ENCODE measurements around the gene TPD52L1.

The TPD52L1 gene, protein sequence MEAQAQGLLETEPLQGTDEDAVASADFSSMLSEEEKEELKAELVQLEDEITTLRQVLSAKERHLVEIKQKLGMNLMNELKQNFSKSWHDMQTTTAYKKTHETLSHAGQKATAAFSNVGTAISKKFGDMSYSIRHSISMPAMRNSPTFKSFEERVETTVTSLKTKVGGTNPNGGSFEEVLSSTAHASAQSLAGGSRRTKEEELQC

DNA sequence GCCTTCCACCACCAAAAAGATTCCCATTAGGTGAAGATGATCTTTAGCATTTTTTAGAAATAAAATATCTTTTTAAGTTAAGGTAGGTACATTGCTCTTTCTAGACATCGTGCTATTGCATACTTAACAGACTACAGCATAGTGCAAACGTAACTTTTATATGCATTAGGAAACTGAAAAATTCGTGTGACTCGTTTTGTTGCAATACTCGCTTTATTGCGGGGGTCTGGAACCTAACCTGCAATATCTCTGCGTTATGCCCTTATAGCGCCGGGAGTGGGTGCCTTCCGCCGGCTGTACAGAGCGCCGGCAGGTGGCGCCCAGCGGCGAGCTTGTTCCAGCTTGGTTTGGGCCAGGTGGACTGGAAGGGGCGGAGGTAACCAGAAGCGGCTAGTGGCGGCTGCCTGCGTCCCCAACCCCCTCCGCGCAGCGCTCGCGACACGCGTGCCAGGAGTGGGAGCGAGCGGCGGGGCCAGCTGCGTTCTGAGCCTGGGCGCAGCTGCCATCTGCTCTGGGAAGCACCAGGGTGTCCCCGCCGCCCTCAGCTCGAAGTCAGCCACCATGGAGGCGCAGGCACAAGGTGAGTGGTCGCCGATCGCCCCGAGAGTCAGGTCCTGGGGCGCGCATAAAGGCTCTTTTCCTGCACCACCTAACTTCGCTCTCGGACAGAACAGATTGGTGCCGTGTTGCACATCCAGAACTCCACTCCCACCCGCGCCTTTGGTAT, at the start of gene TPD52L1:
TPD52L1 (plus strand) TSS at position 383 of the 727 bp plus-strand sequence; CDS start at position 562, 179 bp downstream.
- peak; percentile 63 for DNase-seq
- Mint-ChIP-seq H3K4me1 (peaks cover 8% of the 10 kb centered on the region), H3K9me3 (no peaks in the 10 kb centered on the region), H3K36me3 (ENCODE audit: low read depth) (no peaks in the 10 kb centered on the region), H3K27ac (no peak within 1 kb of the TSS), H3K4me3 (peak within 1 kb of the TSS; percentile 54), H3K27me3 (peaks cover 52% of the 10 kb centered on the region)
- ATAC-seq: peak; percentile 92

DNA sequence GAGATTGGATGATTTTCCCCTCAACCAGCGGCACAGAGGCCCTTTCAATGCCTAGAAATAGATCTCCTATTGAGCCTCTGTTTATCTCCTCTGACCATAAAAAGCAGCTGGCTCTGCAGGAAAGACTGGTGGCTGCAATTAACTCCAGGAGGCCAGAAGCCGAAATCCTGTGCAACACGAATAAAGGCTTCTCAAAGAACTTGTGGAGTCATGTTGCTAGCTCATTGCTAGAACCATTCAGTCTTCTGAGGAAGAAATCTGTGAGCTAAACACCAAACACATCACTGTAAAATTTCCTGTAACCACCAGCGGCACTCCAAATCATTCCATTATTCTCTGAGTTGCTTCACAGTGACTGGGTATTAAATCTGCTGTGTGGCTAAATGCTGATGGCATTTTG, 49.1 kb upstream of the TPD52L1 start:
- no peak overlapping the region for H3K27ac Mint-ChIP-seq

DNA sequence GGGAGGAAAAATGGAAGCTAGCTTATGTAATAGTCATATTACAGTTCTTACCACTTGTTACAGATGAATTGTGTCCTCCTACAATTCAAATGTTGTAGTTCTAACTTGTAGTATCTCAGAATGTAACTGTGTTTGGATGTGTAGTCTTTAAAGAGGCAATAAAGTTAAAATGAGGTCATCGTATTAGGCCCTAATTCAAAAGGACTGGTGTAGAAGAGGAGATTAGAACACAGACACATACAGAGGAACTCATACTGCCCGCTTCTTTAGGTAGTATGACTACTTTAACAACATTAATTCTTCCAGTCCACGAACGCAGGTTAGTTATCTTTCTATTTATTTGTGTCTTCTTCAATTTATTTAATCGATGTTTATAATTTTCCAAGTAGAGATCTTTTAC, 46.5 kb upstream of the TPD52L1 start:
- no peak overlapping the region for H3K4me3 Mint-ChIP-seq
- no peak overlapping the region for H3K27ac Mint-ChIP-seq
- no peaks in the 10 kb centered on the region for H3K27me3 Mint-ChIP-seq
- no peaks in the 10 kb centered on the region for H3K4me1 Mint-ChIP-seq
- DNase-seq (no peak), ATAC-seq (no peak)
- H3K9me3 Mint-ChIP-seq: peaks cover 31% of the 10 kb centered on the region
- peaks cover 7% of the 10 kb centered on the region for H3K36me3 Mint-ChIP-seq (ENCODE audit: low read depth)

More for the DNA sequence above, 49.1 kb upstream of the TPD52L1 start:
- Mint-ChIP-seq H3K9me3 (peaks cover 7% of the 10 kb centered on the region), H3K27me3 (peaks cover 3% of the 10 kb centered on the region), H3K4me3 (no peak overlapping the region), H3K4me1 (no peaks in the 10 kb centered on the region), H3K36me3 (ENCODE audit: low read depth) (no peaks in the 10 kb centered on the region)
- no peak for DNase-seq
- ATAC-seq: no peak

DNA sequence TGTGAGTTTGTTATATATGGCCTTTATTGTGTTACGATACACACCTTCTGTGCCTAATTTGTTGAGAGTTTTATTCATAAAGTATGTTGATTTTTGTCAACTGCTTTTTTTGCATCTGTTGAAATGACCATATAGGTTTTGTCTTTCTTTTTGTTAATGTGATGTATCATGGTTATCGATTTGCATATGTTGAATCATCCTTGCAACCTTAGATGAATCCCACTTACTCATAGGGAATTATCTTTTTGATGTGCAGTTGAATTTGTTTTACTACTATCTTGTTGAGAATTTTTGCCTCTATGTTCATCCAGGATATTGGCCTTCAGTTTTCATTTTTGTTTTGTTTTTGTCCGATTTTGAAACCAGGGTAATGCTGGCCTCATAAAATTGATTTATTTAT, 45.7 kb upstream of the TPD52L1 start:
- Mint-ChIP-seq H3K4me3 (no peak overlapping the region), H3K27ac (no peak overlapping the region), H3K9me3 (peaks cover 37% of the 10 kb centered on the region)

DNA sequence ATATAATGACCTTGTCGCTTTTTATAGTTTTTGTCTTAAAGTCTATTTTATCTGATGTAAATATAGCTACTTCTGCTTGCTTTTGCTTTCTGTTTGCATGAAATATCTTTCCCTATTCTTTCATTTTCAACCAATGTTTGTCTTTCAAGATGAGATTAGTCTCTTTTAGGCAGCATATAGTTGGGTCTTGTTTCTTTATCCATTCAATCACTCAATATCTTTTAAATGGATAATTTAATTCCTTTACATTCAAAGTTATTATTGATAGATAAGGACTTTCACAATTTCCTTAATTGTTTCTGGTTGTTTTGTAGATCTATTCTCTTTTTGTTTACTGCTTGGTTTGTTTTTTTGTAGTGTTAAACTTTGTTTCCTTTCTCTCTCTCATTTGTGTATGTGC, 43.5 kb upstream of the TPD52L1 start:
- ATAC-seq (no peak), DNase-seq (no peak)
- Mint-ChIP-seq H3K27ac (no peak overlapping the region), H3K9me3 (peaks cover 37% of the 10 kb centered on the region), H3K36me3 (ENCODE audit: low read depth) (peaks cover 10% of the 10 kb centered on the region), H3K4me3 (no peak overlapping the region), H3K4me1 (no peaks in the 10 kb centered on the region), H3K27me3 (no peaks in the 10 kb centered on the region)

More for the DNA sequence above, 45.7 kb upstream of the TPD52L1 start:
- Mint-ChIP-seq H3K4me1 (no peaks in the 10 kb centered on the region), H3K27me3 (no peaks in the 10 kb centered on the region), H3K36me3 (ENCODE audit: low read depth) (peaks cover 10% of the 10 kb centered on the region)
- ATAC-seq (no peak), DNase-seq (no peak)

DNA sequence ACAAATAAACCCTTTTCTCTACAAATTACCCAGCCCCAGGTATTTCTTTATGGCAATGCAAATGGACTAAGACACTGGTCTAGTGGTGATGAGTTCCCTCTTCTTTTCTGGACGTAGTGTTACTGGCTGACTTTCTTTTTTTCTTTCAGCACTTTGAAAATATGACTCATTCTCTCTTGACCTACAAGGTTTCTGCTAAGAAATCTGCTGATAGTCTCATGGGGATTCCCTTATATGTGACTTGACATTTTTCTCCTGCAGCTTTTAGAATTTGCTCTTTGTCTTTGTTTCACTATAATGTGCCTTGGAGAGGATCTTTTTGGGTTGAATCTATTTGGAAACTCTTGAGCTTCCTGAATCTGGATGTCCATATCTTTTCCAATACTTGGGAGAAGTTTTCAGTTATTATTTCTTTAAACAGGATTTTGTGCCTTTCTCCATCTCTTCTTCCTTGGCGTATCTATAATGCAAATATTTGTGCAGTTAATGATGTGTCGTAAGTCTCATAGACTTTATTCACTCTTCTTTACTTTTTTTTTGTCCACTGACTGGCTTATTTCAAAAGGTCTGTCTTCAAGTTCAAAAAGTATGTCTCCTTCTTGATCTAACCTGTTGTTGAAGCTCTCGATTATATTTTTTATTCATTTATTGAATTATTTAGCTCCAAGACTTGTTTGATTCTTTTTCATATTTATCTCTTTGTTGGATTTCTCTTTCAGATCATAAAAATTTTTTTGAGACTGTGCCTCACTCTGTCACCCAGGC, 42.2 kb upstream of the TPD52L1 start:
- no peak overlapping the region for H3K27ac Mint-ChIP-seq
- no peak for DNase-seq

DNA sequence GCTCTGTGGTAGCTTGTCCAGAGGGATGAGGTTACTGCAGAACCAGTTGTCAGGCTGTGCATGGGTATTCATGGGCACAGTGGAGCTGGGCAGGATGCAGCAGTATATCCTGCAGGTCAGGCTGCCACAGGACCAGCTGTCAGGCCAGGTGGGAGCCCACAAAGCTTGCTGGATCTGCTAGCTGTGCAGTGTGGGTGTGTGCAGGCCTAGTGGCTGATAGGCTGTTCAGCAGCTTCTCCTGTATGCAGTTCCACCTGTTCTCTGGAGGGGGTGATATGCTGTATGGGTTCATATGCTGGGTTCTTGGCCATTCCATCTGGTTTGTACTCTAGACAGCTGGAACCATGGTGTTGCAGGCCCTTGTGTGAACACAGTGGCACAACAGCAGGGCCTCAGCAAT, 40.6 kb upstream of the TPD52L1 start:
- Mint-ChIP-seq H3K27ac (no peak overlapping the region), H3K36me3 (ENCODE audit: low read depth) (peaks cover 10% of the 10 kb centered on the region), H3K4me1 (no peaks in the 10 kb centered on the region), H3K27me3 (no peaks in the 10 kb centered on the region), H3K9me3 (peaks cover 37% of the 10 kb centered on the region), H3K4me3 (no peak overlapping the region)
- DNase-seq: no peak
- no peak for ATAC-seq

More for the DNA sequence above, 42.2 kb upstream of the TPD52L1 start:
- Mint-ChIP-seq H3K9me3 (peaks cover 37% of the 10 kb centered on the region), H3K27me3 (no peaks in the 10 kb centered on the region), H3K36me3 (ENCODE audit: low read depth) (peaks cover 10% of the 10 kb centered on the region), H3K4me1 (no peaks in the 10 kb centered on the region), H3K4me3 (no peak overlapping the region)
- ATAC-seq: no peak

DNA sequence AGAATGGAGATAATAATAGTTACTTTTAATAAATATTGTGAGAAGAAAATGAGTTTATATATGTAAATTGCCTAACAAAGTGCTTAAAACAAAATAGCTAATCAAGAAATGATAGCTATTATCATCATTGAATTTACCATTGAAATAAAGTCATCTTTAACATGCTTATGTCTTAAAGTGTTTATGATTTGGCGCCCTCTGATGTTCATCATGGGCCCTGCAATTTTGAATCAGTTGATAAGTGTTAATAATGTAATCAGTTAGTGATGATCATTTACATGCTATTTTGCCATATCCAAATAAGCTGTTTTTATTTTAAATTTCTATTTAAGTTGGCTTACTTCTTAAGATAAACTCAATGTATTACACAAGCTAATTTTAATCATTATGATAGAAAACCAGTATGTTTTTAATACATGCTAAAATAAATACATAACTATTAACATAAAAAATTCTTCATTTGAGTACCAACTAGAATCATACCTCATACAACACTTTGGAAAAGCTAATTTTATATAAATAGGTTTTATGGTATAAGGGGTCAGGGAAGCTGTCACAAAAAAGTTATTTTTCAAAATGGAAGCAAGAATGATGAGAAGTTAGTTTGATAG, 39.2 kb upstream of the TPD52L1 start:
- peaks cover 30% of the 10 kb centered on the region for H3K9me3 Mint-ChIP-seq
- H3K27me3 Mint-ChIP-seq: no peaks in the 10 kb centered on the region
- no peaks in the 10 kb centered on the region for H3K4me1 Mint-ChIP-seq
- peak; percentile 40 for DNase-seq
- peaks cover 10% of the 10 kb centered on the region for H3K36me3 Mint-ChIP-seq (ENCODE audit: low read depth)
- ATAC-seq: no peak
- no peak overlapping the region for H3K4me3 Mint-ChIP-seq
- no peak overlapping the region for H3K27ac Mint-ChIP-seq

DNA sequence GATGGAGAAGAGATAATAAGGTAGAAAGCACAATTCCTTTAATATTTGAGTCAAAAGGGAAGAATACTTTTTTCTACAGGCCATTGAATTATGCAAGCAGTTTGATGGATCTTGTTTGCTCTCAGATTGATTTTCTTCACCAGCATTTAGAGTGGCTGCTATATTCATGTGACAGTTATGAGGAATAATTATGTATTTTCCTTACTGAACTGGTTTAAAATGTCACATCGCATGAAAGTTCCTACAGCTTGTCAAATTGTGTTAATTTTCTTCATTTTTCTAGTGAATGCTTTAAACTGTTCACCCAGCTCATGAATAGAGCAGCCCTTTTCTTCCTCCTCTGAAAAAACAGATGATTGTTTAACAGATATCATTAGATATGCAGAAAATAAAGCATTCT, 37.4 kb upstream of the TPD52L1 start:
- ATAC-seq (no peak), DNase-seq (no peak)
- no peak overlapping the region for H3K27ac Mint-ChIP-seq
- H3K27me3 Mint-ChIP-seq: no peaks in the 10 kb centered on the region
- H3K4me1 Mint-ChIP-seq: no peaks in the 10 kb centered on the region
- H3K9me3 Mint-ChIP-seq: peaks cover 12% of the 10 kb centered on the region
- H3K4me3 Mint-ChIP-seq: no peak overlapping the region
- peaks cover 7% of the 10 kb centered on the region for H3K36me3 Mint-ChIP-seq (ENCODE audit: low read depth)

DNA sequence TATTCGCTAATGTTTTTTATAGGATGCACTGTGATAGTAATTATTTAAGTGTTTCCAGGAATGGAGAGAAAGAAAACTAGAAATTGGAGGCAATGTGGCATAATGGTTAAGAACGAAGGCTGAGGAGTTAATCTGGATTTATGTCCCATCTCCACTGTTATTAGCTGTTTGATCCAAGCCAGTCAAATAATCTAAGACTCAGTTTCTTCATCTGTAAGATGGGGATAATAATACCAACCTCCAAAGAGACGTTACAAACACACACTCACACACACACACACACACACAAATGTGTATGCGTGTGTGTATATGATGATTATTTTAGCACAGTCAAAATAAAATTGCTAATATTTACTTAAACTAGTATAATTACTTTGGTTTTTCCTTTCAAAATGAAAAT, 36.9 kb upstream of the TPD52L1 start:
- Mint-ChIP-seq H3K9me3 (peaks cover 7% of the 10 kb centered on the region), H3K36me3 (ENCODE audit: low read depth) (peaks cover 3% of the 10 kb centered on the region), H3K27me3 (no peaks in the 10 kb centered on the region), H3K4me1 (no peaks in the 10 kb centered on the region), H3K27ac (no peak overlapping the region), H3K4me3 (no peak overlapping the region)
- DNase-seq (no peak), ATAC-seq (no peak)

DNA sequence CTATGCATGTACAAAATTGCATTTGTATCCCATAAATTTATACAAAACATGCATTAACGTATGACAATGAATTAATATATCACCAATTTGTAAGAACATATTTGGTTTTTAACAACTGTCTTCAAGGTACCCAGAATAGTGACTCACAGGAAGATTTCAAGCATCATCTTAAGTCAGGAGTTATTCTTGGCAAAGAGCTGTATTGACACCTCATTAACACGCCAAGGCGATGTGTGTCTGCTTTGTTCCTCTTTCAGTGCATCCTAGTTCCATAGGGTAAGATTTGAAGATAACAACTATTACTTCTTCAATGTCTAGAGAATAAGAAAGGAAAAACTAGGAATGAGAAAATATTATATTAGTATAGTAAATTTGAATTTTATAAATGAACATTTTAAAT, 35.8 kb upstream of the TPD52L1 start:
- Mint-ChIP-seq H3K9me3 (no peaks in the 10 kb centered on the region), H3K27ac (no peak overlapping the region), H3K4me3 (no peak overlapping the region), H3K27me3 (no peaks in the 10 kb centered on the region), H3K4me1 (no peaks in the 10 kb centered on the region), H3K36me3 (ENCODE audit: low read depth) (no peaks in the 10 kb centered on the region)
- DNase-seq (no peak), ATAC-seq (no peak)

DNA sequence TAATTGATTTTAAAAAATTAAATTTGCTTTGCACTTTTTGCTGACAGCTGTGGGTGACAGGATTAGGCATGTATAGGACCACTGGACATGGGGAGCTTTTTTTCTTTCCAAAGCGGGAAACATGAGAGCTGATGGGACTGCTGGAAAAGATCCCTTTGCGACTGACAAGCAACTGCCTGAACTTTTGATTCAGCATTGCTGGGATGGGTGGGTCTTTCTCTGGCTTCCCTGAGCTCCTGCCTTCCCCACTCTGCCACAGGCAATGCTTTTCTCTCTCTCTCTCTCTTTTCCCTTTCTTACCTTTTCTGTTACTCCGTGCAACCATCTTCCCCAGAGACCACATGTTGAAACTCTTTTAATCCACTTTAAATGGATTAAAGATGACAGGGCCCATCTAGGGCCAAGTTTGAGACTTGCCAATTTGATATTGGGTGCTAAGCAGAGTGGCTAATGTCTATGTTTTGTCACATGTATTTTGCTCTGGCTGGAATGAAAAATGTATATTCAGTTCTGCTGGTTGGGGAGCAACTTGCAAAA, 33.5 kb upstream of the TPD52L1 start:
- Mint-ChIP-seq H3K27ac (no peak overlapping the region), H3K4me1 (no peaks in the 10 kb centered on the region), H3K27me3 (peaks cover 1% of the 10 kb centered on the region), H3K9me3 (no peaks in the 10 kb centered on the region), H3K4me3 (no peak overlapping the region), H3K36me3 (ENCODE audit: low read depth) (no peaks in the 10 kb centered on the region)
- no peak for DNase-seq
- ATAC-seq: no peak

DNA sequence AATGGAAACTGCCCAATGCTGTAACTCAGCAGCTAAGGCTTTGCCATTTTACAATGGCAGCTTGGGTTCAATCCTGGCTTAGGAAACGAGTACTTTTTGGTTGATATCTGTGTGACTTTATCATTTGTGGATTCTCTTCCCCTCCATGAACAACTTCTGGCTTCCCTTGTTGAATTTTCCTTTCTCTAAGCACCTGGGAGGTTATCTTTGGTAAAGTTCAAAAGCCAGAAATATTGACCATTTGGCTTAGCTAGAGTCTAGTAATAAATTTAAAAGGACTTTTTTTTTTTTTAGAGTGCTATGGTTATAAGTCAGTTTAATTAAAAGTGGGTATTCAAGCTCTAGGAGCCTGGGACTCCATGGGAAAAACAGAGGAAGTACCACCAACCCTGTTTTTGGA, 31.7 kb upstream of the TPD52L1 start:
- no peaks in the 10 kb centered on the region for H3K36me3 Mint-ChIP-seq (ENCODE audit: low read depth)
- H3K4me1 Mint-ChIP-seq: no peaks in the 10 kb centered on the region
- H3K9me3 Mint-ChIP-seq: peaks cover 3% of the 10 kb centered on the region
- DNase-seq (no peak), ATAC-seq (no peak)
- H3K4me3 Mint-ChIP-seq: no peak overlapping the region
- no peak overlapping the region for H3K27ac Mint-ChIP-seq
- peaks cover 1% of the 10 kb centered on the region for H3K27me3 Mint-ChIP-seq

DNA sequence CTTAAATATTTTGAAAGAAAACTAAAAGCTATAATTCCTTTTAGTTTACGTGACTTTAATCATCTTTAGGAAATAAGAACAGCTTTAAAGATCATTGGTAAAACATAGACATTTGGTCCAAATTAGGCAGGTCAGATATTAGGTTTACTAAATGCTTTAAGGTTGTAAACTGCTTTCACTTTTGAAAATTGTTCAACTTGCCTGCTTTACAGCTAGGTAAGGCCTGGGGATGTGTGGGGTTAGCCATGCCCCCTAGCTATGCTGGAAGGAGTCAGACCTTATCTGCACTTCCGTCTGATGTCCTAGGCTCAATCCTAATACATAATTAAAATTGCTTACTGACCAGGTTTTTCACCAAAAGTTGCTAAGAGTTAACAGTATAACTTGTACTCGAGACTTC, 30.5 kb upstream of the TPD52L1 start:
- no peak for DNase-seq
- H3K9me3 Mint-ChIP-seq: peaks cover 3% of the 10 kb centered on the region

More for the DNA sequence above, 30.5 kb upstream of the TPD52L1 start:
- Mint-ChIP-seq H3K4me1 (no peaks in the 10 kb centered on the region), H3K27me3 (peaks cover 1% of the 10 kb centered on the region), H3K36me3 (ENCODE audit: low read depth) (no peaks in the 10 kb centered on the region), H3K4me3 (no peak overlapping the region), H3K27ac (no peak overlapping the region)
- ATAC-seq: no peak

All from activated naive CD8-positive, alpha-beta T cell treated with anti-CD3 and anti-CD28 coated beads, Interleukin-2, amount 50 U/mL, for 24 hours (primary cell).